Lower lobe of right lung (tissue), 2 donors: ENCODE results near the gene ITGB8. TPM values are rescaled to one million over a fixed set of nuclear protein-coding genes. Genes with fewer than 3 reads are reported as not detected.

ENCODE experiments used
- ATAC-seq, 2 donors: fragments of 200-7000 bp; cut with Tn5 transposase; one replicate each; pipeline ENCODE4 v1.9.1; 2020 to 2022; ENCODE audit warnings: mild to moderate bottlenecking in 2 of 2, moderate library complexity in 2 of 2
- DNase-seq: peaks from one replicate; pipeline ENCODE4 v3.0.0-alpha.2; 2020
- H3K27ac ChIP-seq: fragments of 200-600 bp; one replicate; pipeline ENCODE4 v1.8.0; 2022
- H3K27me3 ChIP-seq: fragments of 200-600 bp; one replicate; pipeline ENCODE4 v1.8.0; 2022; ENCODE audit warnings: low read depth
- H3K36me3 ChIP-seq: fragments of 200-600 bp; one replicate; pipeline ENCODE4 v1.8.0; 2022; ENCODE audit warnings: mild to moderate bottlenecking
- H3K4me1 ChIP-seq: fragments of 200-600 bp; one replicate; pipeline ENCODE4 v1.8.0; 2022
- H3K4me3 ChIP-seq: fragments of 200-600 bp; one replicate; pipeline ENCODE4 v1.8.0; 2022; ENCODE audit warnings: mild to moderate bottlenecking
- H3K9me3 ChIP-seq: fragments of 200-600 bp; one replicate; pipeline ENCODE4 v1.8.0; 2022
- CTCF ChIP-seq: fragments of 200-600 bp; IDR thresholded peaks from one replicate; pipeline ENCODE4 v1.8.0; 2022; ENCODE audit warnings: antibody characterized with exemption, mild to moderate bottlenecking
- intact Hi-C: fragments of 100-400 bp; cut with DNase I; formaldehyde crosslinking; loops from one replicate; pipeline ENCODE4 v1.11.0; 2022
- total RNA-seq: library from RNA; stranded (reverse); fragmentation: NEBNext Ultra II Directional; extraction: Animal tissue kit (Norgen Biotek cat#: 25700); gene quantifications from one replicate; pipeline ENCODE4 v1.2.1, GENCODE V29; 2021
- donor health status: DM: no; HTN: yes; CAD: no; lungs with severe emphysema.

The ITGB8 gene
- total RNA-seq, 1 donor from 2014 or later: 8.0 TPM

- TF ChIP-seq CTCF: no peak
- H3K27ac ChIP-seq: no peak overlapping the region
- intact Hi-C loops: no loop called here
- DNase-seq (no peak), ATAC-seq (no peak)
- H3K9me3 ChIP-seq: no peaks in the 10 kb centered on the region
- H3K4me1 ChIP-seq: no peaks in the 10 kb centered on the region
- H3K36me3 ChIP-seq: no peaks in the 10 kb centered on the region
- no peaks in the 10 kb centered on the region for H3K27me3 ChIP-seq
- H3K4me3 ChIP-seq: no peak overlapping the region
Measured at GRCh38 chr7:20343205-20343604, 12.5 kb downstream of the ITGB8 start.

GRCh38 chr7:20343941-20344340, 13.2 kb downstream of the ITGB8 start:
- Histone ChIP-seq H3K4me1 (no peaks in the 10 kb centered on the region), H3K27ac (no peak overlapping the region), H3K9me3 (no peaks in the 10 kb centered on the region), H3K36me3 (no peaks in the 10 kb centered on the region), H3K27me3 (no peaks in the 10 kb centered on the region), H3K4me3 (no peak overlapping the region)
- no peak for TF ChIP-seq CTCF
- intact Hi-C loops: no loop called here
- DNase-seq (no peak), ATAC-seq (no peak)

- Histone ChIP-seq H3K9me3 (no peaks in the 10 kb centered on the region), H3K36me3 (no peaks in the 10 kb centered on the region), H3K4me1 (no peaks in the 10 kb centered on the region), H3K4me3 (no peak overlapping the region), H3K27me3 (no peaks in the 10 kb centered on the region), H3K27ac (no peak overlapping the region)
- no peak for TF ChIP-seq CTCF
- intact Hi-C loops: no loop called here
- ATAC-seq (no peak), DNase-seq (no peak)
Measured at GRCh38 chr7:20344396-20344795, 13.7 kb downstream of the ITGB8 start.

GRCh38 chr7:20346577-20346976, 15.9 kb downstream of the ITGB8 start:
- ATAC-seq (no peak), DNase-seq (no peak)
- Histone ChIP-seq H3K36me3 (no peaks in the 10 kb centered on the region), H3K27me3 (no peaks in the 10 kb centered on the region), H3K4me3 (no peak overlapping the region), H3K27ac (no peak overlapping the region), H3K4me1 (peaks cover 6% of the 10 kb centered on the region), H3K9me3 (no peaks in the 10 kb centered on the region)
- no peak for TF ChIP-seq CTCF
- intact Hi-C loops: no loop called here

GRCh38 chr7:20347680-20348079, 17.0 kb downstream of the ITGB8 start:
- DNase-seq (no peak), ATAC-seq (no peak)
- Histone ChIP-seq H3K27me3 (no peaks in the 10 kb centered on the region), H3K4me1 (peaks cover 9% of the 10 kb centered on the region), H3K9me3 (no peaks in the 10 kb centered on the region), H3K4me3 (no peak overlapping the region), H3K27ac (no peak overlapping the region), H3K36me3 (no peaks in the 10 kb centered on the region)
- no peak for TF ChIP-seq CTCF
- intact Hi-C loops: no loop called here
